ENCODE data around the gene FAM20B. TPM values are rescaled to one million over a fixed set of nuclear protein-coding genes. Genes with fewer than 3 reads are reported as not detected.
A peak's percentile ranks its signal among the peaks of the same experiment; 100 is the strongest.

FAM20B gene
- total RNA-seq, 1 experiment from 2014 or later = 35.4 TPM

- H3K56ac ChIP-seq (ENCODE audit: insufficient read length, low read depth, low read length) = no peak overlapping the region
- Mint-ChIP-seq H3K27ac (peak overlapping the region in 2 of 3 experiments; percentile 44 to 66; a peak in 5 of 7 replicates), H3K4me3 (peak overlapping the region; percentile 73 to 95), H3K9me3 (no peaks in the 10 kb centered on the region), H3K36me3 (ENCODE audit: insufficient read depth in 1 of 3, low read depth in 3 of 3) (no peaks in the 10 kb centered on the region; a peak in 1 of 7 replicates), H3K4me1 (peaks cover 46 to 50% of the 10 kb centered on the region in 2 experiments), H3K27me3 (ENCODE audit: low read depth) (peaks cover 4% of the 10 kb centered on the region; the same call in 1 of the 2 replicates)
- H3K4me1 ChIP-seq (ENCODE audit: insufficient read depth, low read length) = peaks cover 7% of the 10 kb centered on the region; the same call in 1 of the 2 replicates
- DNase-seq = peak; percentile 78
- no peak overlapping the region for H4K8ac ChIP-seq (replicated peaks; ENCODE audit: insufficient read length, low read depth, low read length)
- H4K20me1 ChIP-seq (ENCODE audit: control insufficient read depth, insufficient read depth, insufficient read length) = no peaks in the 10 kb centered on the region
- no peak overlapping the region for H4K91ac ChIP-seq (ENCODE audit: insufficient read length, low read depth, low read length)
- peak overlapping the region; percentile 81 for H3K4me2 ChIP-seq (ENCODE audit: insufficient read depth, insufficient read length, low read length)
- peak overlapping the region; percentile 75 for H3K9ac ChIP-seq (ENCODE audit: extremely low read depth, insufficient read length, low read length)
- no peaks in the 10 kb centered on the region for H3K9me3 ChIP-seq (ENCODE audit: control insufficient read depth, low read depth, low read length)
- peaks cover 11% of the 10 kb centered on the region for H3K23me2 ChIP-seq (ENCODE audit: insufficient read length, low read depth, low read length, poor library complexity, severe bottlenecking)
- H2AK5ac ChIP-seq (ENCODE audit: insufficient read length, low read length) = no peak overlapping the region
- H3K18ac ChIP-seq (ENCODE audit: insufficient read length, low read depth, low read length) = peak overlapping the region; percentile 43
- no peak overlapping the region for H2BK12ac ChIP-seq (ENCODE audit: insufficient read length, low read depth, low read length)
- H3K4ac ChIP-seq (ENCODE audit: low read depth, low read length) = no peak overlapping the region
- TF ChIP-seq CTCF (conservative IDR thresholded peaks at IDR 0.05) = no peak
- H2BK15ac ChIP-seq (ENCODE audit: low read depth, low read length) = no peak overlapping the region
- no peak overlapping the region for H2BK20ac ChIP-seq (ENCODE audit: low read depth, low read length, poor library complexity, severe bottlenecking)
- no peak overlapping the region for H3T11ph ChIP-seq (ENCODE audit: low read length)
- no peaks in the 10 kb centered on the region for H3K79me1 ChIP-seq (ENCODE audit: insufficient read depth, low read depth, low read length, poor library complexity, severe bottlenecking)
- peak overlapping the region; percentile 82 for H3K14ac ChIP-seq (ENCODE audit: insufficient read depth, low read length)
- H3K27me3 ChIP-seq (ENCODE audit: insufficient read depth, low read length) = no peaks in the 10 kb centered on the region
- H3K79me2 ChIP-seq (ENCODE audit: insufficient read depth, low read length) = peaks cover 5% of the 10 kb centered on the region; the same call in 1 of the 2 replicates
- H2AFZ ChIP-seq (ENCODE audit: low read length) = no peak overlapping the region
- H3K23ac ChIP-seq (ENCODE audit: insufficient read length, low read depth, low read length) = no peak overlapping the region
- H3K27ac ChIP-seq (ENCODE audit: insufficient read length, low read depth, low read length) = no peak overlapping the region
- no peak overlapping the region for H4K5ac ChIP-seq (ENCODE audit: insufficient read length, low read depth, low read length)
- no CpG with 5 or more reads among the region's 110 CpGs for WGBS (ENCODE audit: extremely low coverage, insufficient read length, low lambda C conversion rate)
- H2BK5ac ChIP-seq (ENCODE audit: insufficient read length, low read length) = no peak overlapping the region
- no peak overlapping the region for H2BK120ac ChIP-seq (ENCODE audit: low read depth, low read length, poor library complexity, severe bottlenecking)
Measured at GRCh38 chr1:179025975-179026812, 500 bp downstream of the FAM20B start.

Measured in H9 (cell line).